GF-D8 (cell line): ENCODE measurements around the gene CERS1.

Experiments
- DNase-seq: peaks from one replicate; lab custom pipeline; 2025; lab: John Stamatoyannopoulos, UW

The CERS1 gene

GRCh38 chr19:18895824-18896341 is at the start of gene CERS1:
Gene CERS1 (minus strand): TSS chr19:18896158. CDS start chr19:18896072, 86 bp downstream.
- DNase-seq: no peak

GRCh38 chr19:18945297-18945696 is 49.3 kb upstream of the CERS1 start:
- no peak for DNase-seq

DNA sequence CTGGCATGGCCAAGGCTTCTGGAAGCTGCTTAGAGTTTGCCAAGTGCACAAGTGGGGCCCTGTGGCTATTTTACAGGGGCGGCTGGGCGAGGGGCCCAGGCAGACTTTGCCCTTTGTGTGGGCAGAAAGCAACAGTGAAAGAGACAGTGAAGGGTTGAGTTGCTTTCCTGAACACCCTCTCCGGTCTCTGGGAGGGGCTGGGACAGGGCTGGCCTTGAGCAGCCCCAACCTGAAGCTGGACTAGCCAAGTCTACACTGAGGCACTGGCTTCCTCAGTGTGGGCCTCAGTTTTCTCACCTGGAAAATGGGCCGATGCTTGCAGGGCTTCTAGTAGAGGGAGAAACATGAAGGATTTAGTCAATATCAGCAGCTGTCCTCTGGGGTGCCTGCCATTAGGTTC is 47.5 kb upstream of the CERS1 start:
- no peak for DNase-seq

DNA sequence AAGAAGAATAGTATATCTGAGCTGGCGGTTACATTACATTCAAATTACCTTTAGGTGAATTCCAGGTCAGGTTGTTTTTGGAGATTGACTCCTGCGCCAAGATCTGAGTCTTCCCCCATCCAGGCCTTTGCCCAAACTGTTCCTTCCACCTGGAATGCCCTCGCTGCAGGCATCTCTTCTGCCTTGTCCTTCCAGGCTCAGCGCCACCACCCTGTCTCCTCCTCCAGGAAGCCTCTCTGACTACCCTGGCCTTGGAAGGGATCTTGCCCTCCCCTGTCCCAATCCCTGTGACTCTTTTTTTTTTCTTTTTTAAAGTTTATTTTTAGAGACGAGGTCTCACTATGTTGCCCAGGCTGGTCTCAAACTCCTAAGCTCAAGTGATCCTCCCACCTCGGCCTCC is 46.7 kb upstream of the CERS1 start:
- DNase-seq: no peak

- DNase-seq: no peak
These were observed 45.8 kb upstream of the CERS1 start for GRCh38 chr19:18941628-18942354.

DNA sequence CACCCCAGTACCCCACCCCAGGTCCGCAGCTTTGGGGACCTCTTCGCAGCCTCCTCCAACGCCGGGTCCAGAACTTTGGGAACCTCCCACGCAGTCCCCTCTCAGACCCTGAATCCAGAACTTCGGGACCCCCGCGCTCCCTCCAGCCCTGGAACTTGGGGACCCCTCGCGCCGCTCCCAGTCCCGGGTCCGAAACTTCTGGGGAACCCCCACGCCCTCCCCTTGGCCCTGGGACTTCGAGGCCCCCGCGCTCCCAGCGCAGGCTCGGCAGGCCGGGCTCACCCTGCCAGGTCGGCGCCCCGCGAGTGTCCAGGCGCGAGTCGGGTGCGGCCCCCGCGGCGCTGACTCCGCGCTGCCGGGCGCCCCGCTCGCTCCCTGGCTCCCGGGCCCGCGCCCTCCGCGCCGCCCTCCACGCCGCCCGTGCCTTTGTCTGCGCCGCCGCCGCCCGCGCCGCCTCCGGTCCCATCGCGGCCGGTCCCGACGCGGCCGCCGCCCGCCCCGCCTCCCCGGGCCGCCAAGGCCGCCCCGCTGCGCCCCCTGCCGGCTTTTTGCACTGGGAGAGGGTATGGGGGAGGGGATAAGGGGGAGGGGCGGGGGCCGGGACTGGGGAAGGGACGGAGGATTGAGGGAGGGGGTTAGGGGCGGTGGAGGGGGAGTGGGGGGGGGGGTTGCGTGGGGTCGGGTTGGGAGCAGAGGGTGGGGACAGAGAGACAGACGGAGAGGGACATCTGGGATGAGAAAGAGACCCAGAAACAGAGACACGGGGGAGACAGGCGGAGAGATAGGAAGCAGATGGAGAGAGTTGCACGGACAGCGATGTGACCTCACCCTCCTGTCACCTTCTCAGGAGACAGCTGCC is 45.0 kb upstream of the CERS1 start, which contains the start of gene HOMER3:
Gene HOMER3 (minus strand): TSS at position 449 of the 859 bp plus-strand sequence. CDS start 2,235 bp downstream, outside the sequence.
- DNase-seq: peak; percentile 12

GRCh38 chr19:18939922-18940768 is 44.2 kb upstream of the CERS1 start:
- DNase-seq: peak; percentile 10

GRCh38 chr19:18939163-18939562 is 43.2 kb upstream of the CERS1 start:
- DNase-seq: no peak

GRCh38 chr19:18933297-18933696 is 37.3 kb upstream of the CERS1 start:
- DNase-seq: no peak

DNA sequence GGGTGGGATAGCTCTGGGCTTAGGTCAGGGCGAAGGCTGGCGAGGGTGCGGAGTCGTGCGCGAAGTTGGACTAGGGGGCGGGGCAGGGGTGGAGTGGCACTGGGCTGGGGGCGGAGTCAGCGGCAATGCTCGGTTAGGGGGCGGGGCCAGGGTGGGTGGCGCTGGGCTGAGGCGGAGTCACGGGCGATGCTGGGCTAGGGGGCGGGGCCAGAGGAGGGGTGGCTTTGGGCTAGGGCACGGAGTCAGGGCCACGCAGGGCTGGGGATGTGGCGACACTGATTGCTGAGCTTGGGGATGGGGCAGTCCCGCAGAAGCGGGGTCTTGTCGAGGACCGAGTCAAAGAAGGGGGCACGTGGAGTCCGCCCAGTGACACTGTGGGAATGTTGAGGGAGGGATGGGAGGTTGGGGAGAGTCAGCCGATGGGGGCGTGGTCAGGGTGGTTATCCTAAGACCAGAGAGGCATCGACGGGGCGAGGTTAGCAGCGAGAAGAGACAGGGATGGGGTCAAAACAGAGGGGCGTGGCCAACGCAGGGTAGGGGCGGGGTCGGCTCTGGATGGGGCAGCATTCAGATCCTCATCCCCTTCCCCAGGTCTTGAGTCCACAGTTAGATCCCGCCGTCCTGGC is 36.4 kb upstream of the CERS1 start:
- DNase-seq: no peak

- DNase-seq: no peak
These were observed 35.6 kb upstream of the CERS1 start for GRCh38 chr19:18931316-18932162.

DNA sequence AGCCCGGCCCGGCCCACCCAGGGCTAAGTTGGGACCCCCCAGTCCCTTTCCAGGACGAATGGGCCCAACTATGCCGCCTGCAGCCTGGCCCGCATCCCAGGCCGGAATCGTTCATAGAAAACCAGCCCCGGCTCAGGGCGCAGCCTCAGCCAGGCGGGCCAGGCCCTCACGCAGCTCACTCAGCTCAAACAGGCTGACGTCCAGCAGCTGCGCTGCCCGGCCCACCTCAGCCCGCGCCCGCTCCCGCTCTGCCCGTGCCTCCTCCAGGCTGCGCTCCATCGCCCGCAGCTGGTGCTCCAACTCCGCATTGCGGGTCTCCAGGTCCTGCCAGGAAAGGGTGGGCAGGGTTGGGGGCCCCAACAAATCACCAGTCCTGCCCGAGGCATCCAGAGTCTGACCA is 33.4 kb upstream of the CERS1 start:
- no peak for DNase-seq

GRCh38 chr19:18928018-18928805 is 32.3 kb upstream of the CERS1 start:
- no peak for DNase-seq

- DNase-seq: no peak
These were observed 28.8 kb upstream of the CERS1 start for GRCh38 chr19:18924684-18925213.

DNA sequence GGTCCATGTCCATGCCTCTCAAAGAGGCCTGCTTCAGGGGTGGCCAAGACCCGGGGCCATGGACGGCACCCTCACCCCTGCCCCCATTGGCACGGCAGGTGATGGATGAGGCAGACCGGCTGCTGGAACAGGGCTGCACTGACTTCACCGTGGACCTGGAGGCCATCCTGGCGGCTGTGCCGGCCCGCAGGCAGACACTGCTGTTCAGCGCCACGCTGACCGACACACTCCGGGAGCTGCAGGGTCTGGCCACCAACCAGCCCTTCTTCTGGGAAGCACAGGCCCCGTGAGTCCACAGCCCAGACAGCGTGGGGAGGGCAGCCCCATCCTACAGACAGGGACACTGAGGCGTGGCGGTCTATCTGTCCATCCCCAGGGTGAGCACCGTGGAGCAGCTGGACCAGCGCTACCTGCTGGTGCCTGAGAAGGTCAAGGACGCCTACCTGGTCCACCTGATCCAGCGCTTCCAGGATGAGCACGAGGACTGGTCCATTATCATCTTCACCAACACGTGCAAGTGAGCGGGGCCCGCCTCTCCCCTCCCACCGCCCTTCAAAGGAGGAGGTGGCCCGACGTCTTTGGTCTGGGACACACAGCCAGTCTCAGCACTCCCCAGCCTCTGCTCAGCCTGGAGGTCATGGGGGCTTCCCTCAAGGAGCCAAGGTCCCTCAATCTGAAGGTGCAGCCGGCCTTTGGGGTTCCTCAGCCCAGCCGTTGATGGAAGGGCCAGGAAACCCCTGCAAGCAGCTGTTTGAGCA is 26.4 kb upstream of the CERS1 start:
- no peak for DNase-seq

GRCh38 chr19:18921593-18921992 is 25.6 kb upstream of the CERS1 start:
- DNase-seq: no peak

- no peak for DNase-seq
These were observed 24.4 kb upstream of the CERS1 start for GRCh38 chr19:18920400-18920799.

DNA sequence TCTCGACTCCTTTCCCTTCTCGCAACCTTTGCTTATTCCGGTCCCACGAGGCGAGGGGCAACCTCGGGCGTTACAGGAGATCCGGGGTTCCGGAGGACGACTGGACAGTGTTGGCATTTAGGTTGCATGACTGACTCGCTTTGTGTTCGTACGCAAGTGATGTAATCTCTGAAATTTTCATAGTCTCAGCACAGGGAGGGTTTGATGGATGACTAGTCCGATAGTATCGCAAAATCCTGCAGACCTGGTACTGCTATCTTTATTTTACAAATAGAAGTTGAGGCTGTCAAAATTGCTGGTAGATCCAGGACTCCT is 23.9 kb upstream of the CERS1 start:
- no peak for DNase-seq
